ENCODE results near the gene SH3BGRL3.
"Not testable (repeated sequence)": the region's sequence is repeated elsewhere in the genome, so short reads cannot be mapped to it uniquely, and the experiment has no call there.

Gene SH3BGRL3

DNA sequence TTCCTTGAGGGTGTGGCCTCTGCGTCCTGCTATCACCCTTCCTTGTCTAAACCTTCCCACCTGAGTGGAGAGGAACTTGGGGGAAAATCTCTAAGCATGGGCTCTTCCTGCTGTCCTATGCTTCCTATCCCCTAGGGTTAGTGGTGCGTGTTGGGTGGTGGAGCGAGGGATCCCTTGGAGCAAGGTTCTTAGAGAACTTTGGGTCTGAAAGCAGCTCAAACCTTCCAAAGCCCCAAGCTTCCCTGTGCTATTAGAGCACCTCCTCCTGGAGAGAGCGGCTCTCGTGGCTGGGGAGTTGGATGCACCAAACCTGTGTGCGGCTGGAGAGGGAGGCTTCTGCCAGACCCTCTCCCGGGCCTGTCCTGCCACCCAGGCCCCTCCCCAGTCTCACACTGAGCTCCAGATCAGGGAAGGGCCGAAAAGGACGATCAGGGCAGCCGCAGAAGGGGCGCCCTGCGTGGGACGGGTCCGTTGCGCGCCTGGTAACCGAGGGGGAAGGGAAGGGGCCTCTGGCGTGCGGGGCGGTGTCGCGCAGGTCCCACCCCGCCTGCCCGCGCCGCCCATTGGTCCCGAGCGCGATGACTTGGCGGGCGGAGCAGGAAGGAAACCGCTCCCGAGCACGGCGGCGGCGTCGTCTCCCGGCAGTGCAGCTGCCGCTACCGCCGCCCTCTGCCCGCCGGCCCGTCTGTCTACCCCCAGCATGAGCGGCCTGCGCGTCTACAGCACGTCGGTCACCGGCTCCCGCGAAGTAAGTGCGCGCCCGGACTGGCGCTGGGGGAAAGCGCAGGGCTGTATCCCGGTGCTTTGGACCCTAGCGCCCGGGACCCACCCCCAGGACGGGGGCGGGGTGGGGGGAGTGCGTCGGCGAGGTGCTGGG lies at the start of gene SH3BGRL3:
Gene SH3BGRL3 (plus strand): TSS at position 631 of the 877 bp plus-strand sequence. CDS start 70 bp downstream, at position 701.
- DNase-seq: peak; percentile 77

DNA sequence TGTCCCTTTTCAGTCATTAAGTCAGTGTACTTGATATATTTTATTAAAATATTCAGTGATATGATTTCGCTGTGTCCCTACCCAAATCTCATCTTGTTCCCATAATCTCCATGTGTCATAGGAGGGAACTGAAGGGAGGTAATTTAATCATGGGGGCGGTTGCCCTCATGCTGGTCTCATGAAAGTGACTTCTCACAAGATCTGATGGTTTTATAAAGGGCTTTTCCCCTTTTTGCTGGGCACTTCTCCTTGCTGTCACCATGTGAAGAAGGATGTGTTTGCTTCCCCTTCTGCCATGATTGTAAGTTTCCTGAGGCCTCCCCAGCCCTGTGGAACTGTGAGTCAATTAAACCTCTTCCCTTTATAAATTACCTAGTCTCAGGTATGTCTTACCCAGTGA lies 49.2 kb upstream of the SH3BGRL3 start:
- DNase-seq: not testable (repeated sequence)

DNA sequence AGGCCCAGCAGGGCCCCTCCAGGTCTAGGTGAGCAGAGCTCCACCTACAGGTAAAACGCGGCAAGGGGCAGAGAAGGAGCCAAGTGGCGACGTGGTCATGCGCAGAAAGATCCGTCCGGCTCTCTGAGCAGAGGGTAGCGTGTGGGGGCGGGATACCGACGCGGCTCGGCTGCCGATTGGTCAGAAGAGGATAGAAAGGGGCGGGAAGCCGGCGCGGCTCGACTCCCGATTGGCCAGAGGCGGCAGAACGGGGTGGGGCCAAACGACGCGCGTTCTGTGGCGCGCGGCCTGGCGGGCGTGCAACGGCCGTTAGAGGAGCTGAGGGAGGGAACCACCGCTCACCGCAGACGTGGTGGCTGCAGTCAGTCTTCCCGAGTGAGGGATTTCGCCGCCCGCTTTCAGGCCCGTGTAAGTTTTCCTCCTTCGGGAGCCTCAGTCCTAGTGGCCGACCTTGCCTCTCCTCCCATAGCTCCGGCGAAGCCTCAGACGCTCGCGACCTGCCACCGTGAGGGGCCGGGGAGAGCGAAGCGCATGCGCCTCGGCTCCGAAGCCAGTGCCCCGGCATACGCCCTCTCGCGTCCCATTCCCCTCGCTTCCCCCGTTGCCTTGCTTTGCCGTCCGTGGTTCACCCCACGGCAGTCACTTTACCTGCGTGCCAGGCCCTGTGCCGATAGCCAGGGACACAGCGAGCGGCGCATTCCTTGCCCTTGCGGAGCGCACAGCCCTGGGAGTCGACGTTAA lies 45.8 kb upstream of the SH3BGRL3 start, which contains the start of gene CEP85:
Gene CEP85 (plus strand): TSS at position 298 of the 741 bp plus-strand sequence. CDS start 5,584 bp downstream, outside the sequence.
- peak; percentile 97 for DNase-seq

DNA sequence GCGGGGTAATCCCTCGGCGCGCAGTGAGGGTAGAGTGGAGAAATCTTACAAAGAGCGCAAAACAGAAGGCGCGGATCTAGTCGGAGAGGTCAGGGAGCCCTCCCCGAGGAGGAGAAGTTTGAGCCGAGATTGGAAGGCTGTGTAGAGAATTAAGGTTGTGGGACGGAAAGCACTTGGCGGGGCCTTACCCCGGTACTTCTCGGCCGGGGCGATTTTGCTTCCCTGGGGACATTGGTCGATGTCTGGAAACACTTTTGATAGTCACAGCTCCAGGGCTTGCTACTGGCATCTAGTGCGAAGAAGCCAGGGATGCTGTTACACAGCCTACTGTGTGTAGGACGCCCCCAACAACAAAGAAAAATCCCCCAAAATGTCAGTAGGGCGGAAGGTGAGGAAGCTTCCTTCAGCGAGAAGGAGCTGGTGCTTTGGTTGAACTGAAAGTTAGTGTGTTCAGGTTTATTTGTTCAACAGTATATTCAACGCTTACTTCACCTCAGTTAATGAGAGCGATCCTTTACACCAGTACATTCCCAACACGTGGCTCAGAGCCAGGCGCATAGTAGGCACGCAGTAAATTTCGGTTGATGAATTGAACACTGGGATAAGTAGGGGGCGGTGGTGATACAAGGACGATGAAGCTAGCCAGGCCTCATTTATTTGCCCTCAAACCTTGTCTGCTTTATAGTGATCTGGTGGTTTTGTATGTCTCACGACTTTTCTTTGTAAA lies 45.1 kb upstream of the SH3BGRL3 start:
- DNase-seq: peak; percentile 19

DNA sequence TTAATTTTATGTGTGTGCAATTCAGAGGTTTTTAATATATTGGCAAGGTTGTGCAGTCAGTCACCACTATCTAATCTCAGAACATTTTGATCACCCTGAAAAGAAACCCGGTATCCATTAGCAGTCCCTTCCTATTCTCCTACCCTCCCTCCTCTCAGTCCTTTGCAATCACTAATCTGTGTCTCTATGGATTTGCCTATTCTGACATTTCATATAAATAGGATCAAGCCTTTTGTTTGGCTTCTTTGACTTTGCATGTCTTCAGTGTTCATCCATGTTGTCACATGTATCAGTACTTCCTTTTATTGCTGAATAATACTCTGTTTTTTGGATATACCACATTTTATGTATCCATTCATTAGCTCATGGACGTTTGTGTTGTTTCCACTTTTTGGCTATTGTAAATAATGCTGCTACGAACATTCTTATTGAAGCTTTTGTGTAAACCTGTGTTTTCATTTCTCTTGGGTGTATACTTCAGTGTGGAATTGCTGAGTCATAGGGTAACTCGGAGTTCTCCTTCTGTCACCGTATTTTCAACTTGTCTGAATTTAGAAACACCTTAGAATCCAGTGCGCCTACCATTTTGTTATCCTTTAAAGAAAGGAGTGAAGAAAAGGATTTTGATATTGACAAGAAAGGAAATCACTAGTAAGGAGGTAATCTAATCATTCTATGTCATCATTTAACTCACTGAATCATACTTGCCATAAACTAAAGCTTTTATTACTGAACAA lies 42.5 kb upstream of the SH3BGRL3 start:
- no peak for DNase-seq

DNA sequence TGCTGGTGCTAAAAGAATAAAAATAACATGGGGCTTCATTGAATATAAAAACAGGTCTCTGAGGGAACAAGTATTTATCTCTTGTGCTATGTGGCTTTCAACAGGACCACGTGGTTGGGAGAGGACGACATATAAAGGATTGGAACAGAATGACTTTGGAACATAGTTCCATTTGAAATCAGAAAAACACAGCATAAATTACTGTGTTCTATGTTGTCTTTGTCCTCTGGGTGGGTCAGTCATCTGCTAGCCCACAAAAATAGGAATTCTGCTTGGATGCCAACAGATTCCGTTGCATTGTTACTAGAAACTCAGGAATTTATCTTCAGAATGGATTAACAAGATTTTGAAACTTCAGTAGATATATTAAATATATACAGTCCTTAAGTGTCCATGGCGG lies 40.0 kb upstream of the SH3BGRL3 start:
- peak; percentile 19 for DNase-seq

DNA sequence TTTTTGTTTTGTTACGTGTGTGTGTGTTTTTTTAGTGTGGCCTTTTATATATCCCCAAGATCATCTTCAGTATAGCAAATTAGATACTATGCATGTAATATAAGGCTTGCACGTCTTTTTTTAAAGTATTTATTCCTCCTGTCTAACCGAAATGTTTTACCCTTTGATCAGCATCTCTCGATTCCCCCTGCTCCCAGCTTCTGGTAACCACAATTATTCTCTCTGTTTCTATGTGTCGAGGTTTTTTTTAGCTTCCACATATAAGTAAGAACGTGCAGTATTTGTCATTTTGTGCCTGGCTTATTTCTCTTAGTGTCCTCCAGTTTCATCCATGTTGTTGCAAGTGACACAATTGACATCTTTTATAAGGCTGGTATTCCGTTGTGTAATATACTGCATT lies 27.2 kb upstream of the SH3BGRL3 start:
- no peak for DNase-seq

DNA sequence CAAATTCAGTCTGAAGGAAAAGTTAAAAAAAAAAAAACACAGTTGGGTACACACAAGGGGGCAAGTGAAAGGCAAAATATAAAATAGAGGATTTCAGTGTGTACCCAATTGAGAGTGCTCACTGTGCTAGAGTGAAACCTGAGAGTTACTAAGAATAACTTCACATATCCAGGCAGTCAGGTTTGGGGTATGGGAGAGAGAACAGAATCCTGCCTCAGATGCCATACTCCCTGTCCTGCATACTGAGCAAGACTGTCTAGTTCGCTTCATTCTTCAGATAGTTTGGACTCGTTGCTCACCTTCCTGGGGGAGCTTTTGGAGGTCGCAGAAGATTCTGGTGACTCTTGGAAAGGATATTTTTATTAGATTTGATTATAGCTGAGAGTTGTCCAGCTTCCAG lies 25.5 kb upstream of the SH3BGRL3 start:
- DNase-seq: peak; percentile 5

DNA sequence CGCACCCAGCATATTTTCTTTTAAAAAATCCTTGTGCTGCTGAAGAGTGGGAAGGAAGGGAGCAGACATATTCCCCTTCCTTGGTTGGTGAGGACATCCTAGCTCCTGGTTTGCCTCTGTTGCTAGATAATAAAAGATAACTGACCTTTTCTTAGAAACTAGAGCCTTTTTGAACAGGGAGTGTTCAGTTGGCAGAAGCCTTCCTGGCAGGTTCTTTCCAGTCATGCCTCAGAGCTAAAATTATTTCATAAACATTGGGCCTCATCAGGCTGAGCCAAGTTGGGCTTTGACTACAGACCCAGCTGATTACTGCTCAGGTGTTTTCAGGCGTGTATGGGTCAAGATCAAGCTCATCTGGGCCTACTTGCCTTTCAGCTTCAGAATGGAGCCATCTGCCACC lies 22.7 kb upstream of the SH3BGRL3 start:
- DNase-seq: no peak

DNA sequence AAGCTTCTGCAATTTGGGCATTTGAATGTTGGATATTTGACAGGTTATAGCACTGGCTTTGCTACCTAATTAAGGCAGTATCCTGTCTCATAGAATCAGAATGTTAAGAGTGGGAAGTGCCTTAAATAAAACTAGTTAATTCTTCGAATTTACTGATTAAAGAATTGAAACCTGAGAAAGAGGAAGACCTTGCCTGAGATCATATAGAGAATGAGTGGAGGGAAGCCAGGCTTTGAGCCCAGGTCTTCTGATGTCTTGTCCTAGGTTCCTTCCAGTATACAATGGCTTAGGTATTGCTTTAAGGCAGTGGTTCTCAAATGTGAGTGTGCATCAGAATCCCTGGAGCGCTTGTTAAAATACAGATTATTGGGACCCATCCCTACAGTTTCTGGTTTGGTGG lies 20.9 kb upstream of the SH3BGRL3 start:
- no peak for DNase-seq

DNA sequence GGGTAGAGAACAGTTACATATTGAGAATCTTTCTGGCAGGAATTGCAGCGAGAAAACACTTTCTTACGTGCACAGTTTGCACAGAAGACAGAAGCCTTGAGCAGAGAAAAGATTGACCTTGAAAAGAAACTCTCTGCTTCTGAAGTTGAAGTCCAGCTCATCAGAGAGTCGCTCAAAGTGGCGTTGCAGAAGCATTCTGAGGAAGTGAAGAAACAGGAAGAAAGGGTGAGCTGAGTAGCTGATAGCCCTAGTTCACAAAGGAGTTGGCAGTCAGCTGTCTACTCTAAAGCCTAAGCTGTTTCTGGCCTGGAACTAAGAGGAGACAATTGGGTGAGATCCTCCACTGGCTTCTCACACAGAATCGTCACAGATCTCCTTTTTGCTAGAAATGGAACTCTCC lies 20.3 kb upstream of the SH3BGRL3 start:
- no peak for DNase-seq

DNA sequence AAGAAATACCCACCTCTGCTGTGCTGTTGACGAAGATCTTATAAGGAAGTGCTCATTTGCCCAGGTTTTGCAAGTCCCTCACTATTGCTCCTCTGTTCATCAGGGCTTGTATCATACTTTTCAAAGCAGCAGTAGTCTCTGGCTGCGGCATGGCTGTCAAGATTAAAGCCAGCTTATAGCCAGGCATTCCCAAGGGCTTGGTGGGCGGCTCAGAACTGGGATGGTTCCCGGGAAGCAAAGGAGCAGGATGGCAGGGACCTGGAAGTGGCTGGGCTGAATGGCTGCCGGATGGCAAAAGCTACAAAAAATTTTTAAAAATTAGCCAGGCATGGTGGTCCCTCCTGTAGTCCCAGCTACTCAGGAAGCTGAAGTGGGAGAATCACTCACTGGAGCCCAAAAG lies 16.7 kb upstream of the SH3BGRL3 start:
- no peak for DNase-seq

DNA sequence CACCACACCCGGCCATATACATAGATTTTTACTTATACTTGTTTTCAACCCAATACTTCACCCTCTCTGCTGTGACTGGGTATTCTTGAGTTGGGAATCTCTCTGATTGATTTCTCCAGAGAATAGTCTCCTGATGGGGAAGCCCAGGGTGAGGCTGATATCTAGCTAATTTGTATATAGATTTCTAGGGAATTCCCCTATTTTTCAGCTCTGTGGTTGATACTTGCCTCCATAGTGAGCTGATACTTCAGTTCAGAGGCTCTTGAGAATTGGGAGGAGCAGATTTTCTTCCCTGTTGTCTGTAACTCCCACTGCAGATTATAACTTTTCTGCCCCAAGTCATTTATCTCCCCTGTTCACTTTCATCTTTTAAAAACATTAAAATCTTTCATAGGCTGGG lies 14.5 kb upstream of the SH3BGRL3 start:
- DNase-seq: no peak

DNA sequence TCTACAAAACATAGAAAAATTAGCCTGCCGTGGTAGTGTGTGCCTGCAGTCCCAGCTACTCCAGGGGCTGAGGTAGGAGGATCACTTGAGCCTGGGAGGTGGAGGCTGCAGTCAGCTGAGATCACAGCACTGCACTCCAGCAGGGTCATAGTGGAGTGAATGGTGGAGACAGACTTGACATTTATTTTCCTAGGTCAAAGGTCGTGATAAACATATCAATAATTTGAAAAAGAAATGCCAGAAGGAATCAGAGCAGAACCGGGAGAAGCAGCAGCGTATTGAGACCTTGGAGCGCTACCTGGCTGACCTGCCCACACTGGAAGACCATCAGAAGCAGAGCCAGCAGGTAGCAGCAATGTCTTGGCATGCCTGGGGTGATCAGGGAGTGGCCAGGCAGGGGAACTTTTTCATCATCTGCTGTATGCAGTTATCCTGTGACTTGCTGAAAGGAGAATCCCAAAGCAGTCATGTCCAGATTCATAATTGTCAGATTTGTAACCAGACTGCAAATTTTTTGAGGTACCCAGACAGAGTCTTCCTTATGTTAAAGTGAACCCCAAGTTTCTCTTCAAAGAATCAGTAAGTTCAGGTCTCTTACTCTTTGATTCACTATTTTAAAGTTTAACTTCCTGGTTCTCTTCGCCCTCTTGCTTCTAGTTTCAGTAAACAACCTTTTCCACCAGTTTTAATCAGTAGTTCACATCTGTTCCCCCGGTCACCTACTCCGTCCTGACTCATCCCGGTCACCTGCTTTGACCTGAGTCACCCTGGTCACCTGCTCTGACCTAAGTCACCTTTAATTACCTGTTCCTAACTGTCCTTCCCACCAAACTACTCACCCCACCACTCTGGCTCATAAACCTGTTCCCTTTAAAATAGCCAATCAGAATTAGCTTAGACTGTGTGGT lies 11.3 kb upstream of the SH3BGRL3 start:
- DNase-seq: no peak

DNA sequence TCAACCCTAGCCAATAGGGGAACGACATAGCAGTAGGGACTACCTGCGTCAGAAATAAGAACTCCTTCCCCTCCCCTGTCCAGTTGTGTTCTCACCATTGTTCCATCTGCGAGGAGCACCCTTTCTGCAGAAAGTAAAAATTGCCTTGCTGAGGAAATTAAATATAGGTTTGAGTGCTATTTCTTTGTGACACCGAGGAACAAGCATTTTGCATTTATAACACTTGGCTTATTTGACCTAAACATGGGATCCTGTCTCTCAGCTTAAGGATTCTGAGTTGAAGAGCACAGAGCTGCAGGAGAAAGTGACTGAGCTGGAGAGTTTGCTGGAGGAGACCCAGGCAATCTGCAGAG lies 10.7 kb upstream of the SH3BGRL3 start:
- no peak for DNase-seq

DNA sequence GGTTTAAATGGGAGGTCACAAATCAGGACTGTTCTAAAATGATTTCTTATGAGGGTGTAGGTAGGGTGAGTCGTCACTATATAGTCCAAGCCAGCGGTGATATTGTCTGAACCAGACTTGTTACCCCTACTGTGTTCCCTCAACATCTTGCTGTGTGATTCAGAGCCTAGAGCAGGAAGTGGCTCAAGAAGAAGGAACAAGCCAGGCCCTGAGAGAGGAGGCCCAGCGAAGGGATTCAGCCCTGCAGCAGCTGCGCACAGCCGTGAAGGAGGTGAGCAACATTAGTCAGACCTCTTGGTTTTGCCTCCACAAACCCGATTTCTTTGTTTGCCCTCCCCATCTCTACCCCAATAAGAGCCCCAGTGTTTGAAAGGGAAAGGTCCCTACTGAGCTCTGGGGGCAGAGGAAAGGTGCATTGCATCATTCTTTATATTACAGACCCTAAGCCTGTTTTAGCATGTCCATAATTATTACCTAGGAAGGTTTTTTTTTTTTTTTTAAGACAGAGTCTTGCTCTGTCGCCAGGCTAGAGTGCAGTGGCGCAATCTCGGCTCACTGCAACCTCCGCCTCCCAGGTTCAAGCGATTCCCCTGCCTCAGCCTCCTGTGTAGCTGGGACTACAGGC lies 5.0 kb upstream of the SH3BGRL3 start:
- DNase-seq: peak; percentile 41

DNA sequence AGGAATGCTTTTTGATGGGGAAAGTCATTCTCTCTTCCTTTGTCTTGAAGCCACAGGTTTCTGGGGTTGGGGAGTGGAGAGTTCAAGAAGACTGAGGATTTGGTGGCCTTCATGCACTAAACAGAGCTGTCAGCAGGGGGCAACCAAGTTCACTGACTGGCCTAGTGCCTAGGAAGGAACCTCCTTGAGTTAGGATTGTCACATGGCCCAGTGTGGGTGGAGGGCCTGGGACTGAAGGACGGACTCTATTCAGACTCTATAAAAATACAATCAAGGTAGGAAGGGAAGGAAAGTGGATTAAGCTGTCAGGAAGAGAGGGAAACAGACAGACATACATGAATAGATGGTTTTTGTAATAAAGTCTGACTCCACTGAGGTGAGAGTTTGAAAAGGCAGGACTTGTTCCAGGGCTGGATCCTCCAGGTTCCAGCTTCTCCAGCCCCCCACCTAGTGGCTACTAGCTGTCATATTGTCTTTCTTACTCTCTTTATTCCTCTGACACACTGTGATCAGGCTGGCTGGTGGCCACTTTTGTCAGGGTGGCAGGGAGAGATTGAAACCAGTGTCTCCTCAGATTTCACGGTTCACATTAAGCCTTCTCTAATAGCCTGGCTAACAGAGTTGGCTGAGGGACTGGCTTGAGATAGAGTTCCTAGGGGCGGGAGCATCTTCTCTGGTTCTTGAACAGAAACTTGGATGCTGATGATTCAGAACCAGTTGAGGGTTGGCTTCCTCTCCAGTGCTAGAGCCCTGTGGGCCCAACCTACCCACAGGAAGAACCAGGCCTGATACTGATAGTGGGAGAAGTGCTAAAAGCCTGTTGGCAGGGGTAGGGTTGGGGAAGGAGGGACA lies 4.1 kb upstream of the SH3BGRL3 start:
- DNase-seq: peak; percentile 94

DNA sequence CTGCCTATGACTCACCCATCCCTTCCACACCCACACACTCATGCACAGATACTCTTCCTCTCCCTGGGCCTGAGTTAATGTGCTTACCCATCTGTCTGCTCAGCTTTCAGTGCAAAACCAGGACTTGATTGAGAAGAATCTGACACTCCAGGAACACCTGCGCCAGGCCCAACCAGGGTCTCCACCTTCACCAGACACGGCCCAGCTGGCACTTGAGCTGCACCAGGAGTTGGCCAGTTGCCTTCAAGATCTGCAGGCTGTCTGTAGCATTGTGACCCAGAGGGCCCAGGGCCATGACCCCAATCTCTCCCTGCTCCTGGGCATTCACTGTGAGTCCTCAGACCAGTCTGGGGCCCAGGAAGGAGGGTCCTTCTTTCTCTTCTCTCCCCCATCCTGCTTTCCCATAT lies 3.5 kb upstream of the SH3BGRL3 start:
- DNase-seq: no peak

DNA sequence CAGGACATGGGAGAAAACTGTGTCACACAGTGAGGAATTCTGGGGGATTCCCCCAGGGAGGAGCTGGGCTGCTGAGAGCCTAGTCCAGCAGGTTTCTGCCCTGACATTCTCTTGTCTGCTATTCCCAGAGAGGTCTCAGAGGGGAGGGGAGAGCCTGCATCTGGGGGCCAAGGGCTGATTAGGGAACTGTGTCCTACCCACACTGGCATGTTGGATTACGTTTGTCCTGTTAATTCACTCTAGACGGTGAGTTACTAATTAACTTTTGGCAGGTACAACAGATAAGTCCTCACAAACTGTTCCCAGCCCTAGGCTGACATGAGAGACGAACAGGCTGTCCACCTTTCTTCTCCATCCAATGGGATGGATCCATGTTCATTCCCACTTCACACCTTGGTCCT lies 2.6 kb upstream of the SH3BGRL3 start:
- no peak for DNase-seq

DNA sequence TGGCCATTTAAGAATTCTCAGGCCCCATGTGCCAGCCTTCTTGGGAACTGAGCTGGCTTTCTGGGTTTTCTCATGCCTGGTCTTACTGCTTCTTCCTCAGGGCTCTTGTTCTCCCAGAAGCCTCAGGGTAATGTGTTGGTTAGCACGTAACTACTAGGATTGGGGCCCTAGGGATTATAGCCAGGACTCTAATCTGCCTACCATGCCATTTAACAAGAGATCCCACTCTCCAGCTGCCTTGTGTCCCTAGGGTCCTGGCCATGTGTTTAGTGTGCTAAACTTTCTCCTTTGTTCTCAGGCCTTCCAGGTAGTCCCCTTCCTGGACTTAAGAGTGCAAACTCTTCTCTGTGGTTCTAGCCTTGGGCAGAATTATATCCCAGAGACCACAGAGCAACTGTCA lies 2.2 kb upstream of the SH3BGRL3 start:
- DNase-seq: no peak
